H1 (cell line): ENCODE measurements around the gene TAF1L. TPM values are rescaled to one million over a fixed set of nuclear protein-coding genes. Genes with fewer than 3 reads are reported as not detected.

Experiments used
- CTCF ChIA-PET: fragments of 300-600 bp; sonication (Branson Sonifier 250); formaldehyde crosslinking; loops from one replicate; lab custom pipeline; 2021; ENCODE audit not compliant: partially characterized antibody; lab: Charles Lee
- POLR2A ChIA-PET: fragments of 300-600 bp; sonication (Branson Sonifier 250); formaldehyde crosslinking; loops from one replicate; lab custom pipeline; 2021; ENCODE audit warnings: inconsistent platforms; ENCODE audit not compliant: partially characterized antibody; lab: Charles Lee
- DNase-seq, 2 experiments: peaks; one replicate each; pipeline versions ENCODE4 v3.0.0 to v3.0.0-alpha.2; 2010 to 2022; ENCODE audit warnings: low spot score in 2 of 2, low read depth in 1 of 2, mixed read lengths in 1 of 2
- FAIRE-seq: peaks from 2 replicates; lab custom pipeline; 2011; peaks lifted over from hg19 to GRCh38; lab: Jason Lieb, UNC
- H2AFZ ChIP-seq: 2 replicates; pipeline ENCODE4 v1.8.1; 2012; ENCODE audit warnings: low read length, inconsistent platforms
- H2AK5ac ChIP-seq: 2 replicates; pipeline ENCODE4 v1.6.1; 2013; ENCODE audit warnings: low read depth, low read length
- H2BK120ac ChIP-seq: replicated peaks from 2 replicates; pipeline ENCODE3; 2013; ENCODE audit warnings: low read depth, low read length, inconsistent platforms
- H2BK12ac ChIP-seq: 2 replicates; pipeline ENCODE4 v1.6.1; 2013; ENCODE audit warnings: low read depth, low read length
- H2BK15ac ChIP-seq: 2 replicates; pipeline ENCODE4 v1.6.1; 2013; ENCODE audit warnings: low read length
- H2BK20ac ChIP-seq: 2 replicates; pipeline ENCODE4 v1.6.1; 2013; ENCODE audit warnings: low read length
- H2BK5ac ChIP-seq: 2 replicates; pipeline ENCODE4 v1.6.1; 2013; ENCODE audit warnings: low read depth, low read length
- H3K14ac ChIP-seq: 2 replicates; pipeline ENCODE4 v1.6.1; 2013; ENCODE audit warnings: inconsistent platforms; ENCODE audit not compliant: insufficient read length
- H3K18ac ChIP-seq: 2 replicates; pipeline ENCODE4 v1.6.1; 2013; ENCODE audit warnings: low read length; ENCODE audit errors: extremely low read depth
- H3K23ac ChIP-seq: 2 replicates; pipeline ENCODE4 v1.6.1; 2013; ENCODE audit warnings: inconsistent platforms; ENCODE audit not compliant: insufficient read length
- H3K23me2 ChIP-seq: 2 replicates; pipeline ENCODE4 v1.6.1; 2013; ENCODE audit warnings: low read depth, low read length
- H3K27ac ChIP-seq: 2 replicates; pipeline ENCODE4 v1.6.1; 2011; ENCODE audit warnings: low read depth, low read length, inconsistent platforms
- H3K27me3 ChIP-seq, 4 experiments: replicated peaks in 1 of 4; 1 replicate in 1 of 4; 2 replicates in 3 of 4; pipeline versions ENCODE4 v1.6.1 to v1.8.1; 2011 to 2013; ENCODE audit warnings: low read length in 3 of 4, mild to moderate bottlenecking in 3 of 4, inconsistent platforms in 2 of 4, mixed read lengths in 2 of 4, moderate library complexity in 1 of 4; ENCODE audit not compliant: control insufficient read depth in 3 of 4, insufficient read depth in 3 of 4; ENCODE audit errors: extremely low read depth in 1 of 4
- H3K36me3 ChIP-seq, 4 experiments: 2 replicates each; pipeline versions ENCODE4 v1.6.1 to v1.8.1; 2011 to 2013; ENCODE audit warnings: mild to moderate bottlenecking in 4 of 4, low read length in 3 of 4, moderate library complexity in 2 of 4, control low read depth in 1 of 4, inconsistent platforms in 1 of 4; ENCODE audit not compliant: insufficient read depth in 4 of 4, control insufficient read depth in 2 of 4
- H3K4ac ChIP-seq: replicated peaks from 2 replicates; pipeline ENCODE3; 2013; ENCODE audit warnings: low read length, low read depth, mixed read lengths, inconsistent platforms; ENCODE audit not compliant: insufficient read length
- H3K4me1 ChIP-seq, 4 experiments: replicated peaks in 1 of 4; 1 replicate in 1 of 4; 2 replicates in 3 of 4; pipeline versions ENCODE4 v1.6.1 to v1.8.1; 2011 to 2013; ENCODE audit warnings: low read length in 3 of 4, inconsistent platforms in 2 of 4, mixed read lengths in 1 of 4; ENCODE audit not compliant: insufficient read depth in 4 of 4, control insufficient read depth in 3 of 4
- H3K4me2 ChIP-seq, 2 experiments: 2 replicates each; pipeline versions ENCODE4 v1.6.1 to v1.8.1; 2011 to 2013; ENCODE audit warnings: low read depth in 2 of 2, low read length in 2 of 2, control low read depth in 1 of 2, inconsistent platforms in 1 of 2, mild to moderate bottlenecking in 1 of 2; ENCODE audit not compliant: insufficient read depth in 1 of 2
- H3K4me3 ChIP-seq, 4 experiments: fragments of 200-600, 300-600 bp in 1 of 4; sonication (generic), shearing (Covaris generic), sonication (Bioruptor Twin) in 1 of 4; 2 replicates each; pipeline versions ENCODE4 v1.5.1 to v1.8.1; 2011 to 2016; ENCODE audit warnings: low read length in 4 of 4, low read depth in 3 of 4, control low read depth in 2 of 4, inconsistent platforms in 2 of 4, mild to moderate bottlenecking in 2 of 4, mixed read lengths in 1 of 4, moderate library complexity in 1 of 4; ENCODE audit not compliant: insufficient read depth in 2 of 4; ENCODE audit errors: extremely low read depth in 1 of 4
- H3K56ac ChIP-seq: replicated peaks from 2 replicates; pipeline ENCODE3; 2013; ENCODE audit warnings: low read depth, mild to moderate bottlenecking, mixed read lengths, low read length, inconsistent platforms; ENCODE audit not compliant: insufficient read length
- H3K79me1 ChIP-seq: 2 replicates; pipeline ENCODE4 v1.6.1; 2013; ENCODE audit warnings: low read depth, low read length, control low read depth
- H3K79me2 ChIP-seq, 2 experiments: 2 replicates each; pipeline versions ENCODE4 v1.6.1 to v1.8.1; 2012 to 2013; ENCODE audit warnings: low read length in 2 of 2, mild to moderate bottlenecking in 2 of 2, inconsistent platforms in 1 of 2; ENCODE audit not compliant: insufficient read depth in 2 of 2, control insufficient read depth in 1 of 2
- H3K9ac ChIP-seq, 4 experiments: replicated peaks in 1 of 4; 1 replicate in 1 of 4; 2 replicates in 3 of 4; pipeline versions ENCODE4 v1.6.1 to v1.8.1; 2011 to 2013; ENCODE audit warnings: low read depth in 3 of 4, low read length in 3 of 4, control low read depth in 2 of 4, mild to moderate bottlenecking in 2 of 4, moderate library complexity in 2 of 4, inconsistent platforms in 1 of 4; ENCODE audit errors: extremely low read depth in 1 of 4
- H3K9me3 ChIP-seq, 2 experiments: 2 replicates each; pipeline versions ENCODE4 v1.6.1 to v1.8.1; 2012 to 2013; ENCODE audit warnings: mild to moderate bottlenecking in 2 of 2, moderate library complexity in 2 of 2, control low read depth in 1 of 2, inconsistent platforms in 1 of 2, low read depth in 1 of 2, low read length in 1 of 2, mixed read lengths in 1 of 2; ENCODE audit not compliant: insufficient read depth in 2 of 2
- H4K20me1 ChIP-seq, 2 experiments: replicated peaks in 1 of 2; 2 replicates each; pipeline versions ENCODE3 to v1.8.1; 2011 to 2013; ENCODE audit warnings: inconsistent platforms in 2 of 2, low read length in 2 of 2, mild to moderate bottlenecking in 1 of 2; ENCODE audit not compliant: insufficient read depth in 2 of 2, control insufficient read depth in 1 of 2
- H4K5ac ChIP-seq: 2 replicates; pipeline ENCODE4 v1.6.1; 2013; ENCODE audit warnings: low read length, low read depth, mixed read lengths, inconsistent platforms; ENCODE audit not compliant: insufficient read length
- H4K8ac ChIP-seq: 2 replicates; pipeline ENCODE4 v1.8.0; 2013; ENCODE audit warnings: mild to moderate bottlenecking, moderate library complexity, low read length, inconsistent platforms; ENCODE audit not compliant: insufficient read depth; ENCODE audit errors: extremely low read depth
- H4K91ac ChIP-seq: replicated peaks from 2 replicates; pipeline ENCODE3; 2013; ENCODE audit warnings: low read length, mixed read lengths, inconsistent platforms; ENCODE audit not compliant: insufficient read length
- GABPA ChIP-seq: IDR thresholded peaks from 2 replicates; pipeline ENCODE4 v1.6.1; 2011; ENCODE audit warnings: mild to moderate bottlenecking, low read length, moderate library complexity, borderline replicate concordance; ENCODE audit not compliant: insufficient read depth
- GTF2F1 ChIP-seq: IDR thresholded peaks from 2 replicates; pipeline ENCODE4 v1.6.1; 2012; ENCODE audit warnings: low read depth, low read length, improper control_type of control experiment, borderline replicate concordance
- KDM5A ChIP-seq: fragments of 200-600 bp; IDR thresholded peaks from 2 replicates; pipeline ENCODE4 v1.7.1; 2012; ENCODE audit warnings: mild to moderate bottlenecking, low read length, inconsistent platforms, mixed read lengths
- MAFK ChIP-seq: IDR thresholded peaks from 2 replicates; pipeline ENCODE4 v1.6.1; 2012; ENCODE audit warnings: low read depth, mild to moderate bottlenecking, improper control_type of control experiment, low read length
- RXRA ChIP-seq: IDR thresholded peaks from 2 replicates; pipeline ENCODE4 v1.6.1; 2011; ENCODE audit warnings: low read depth, mild to moderate bottlenecking, low read length, moderate library complexity; ENCODE audit not compliant: insufficient read depth
- TAF7 ChIP-seq: optimal IDR thresholded peaks from 2 replicates; pipeline ENCODE3; 2011; ENCODE audit warnings: low read depth, mild to moderate bottlenecking, inconsistent platforms, low read length, moderate library complexity, borderline replicate concordance
- TCF12 ChIP-seq: IDR thresholded peaks from 2 replicates; pipeline ENCODE4 v1.6.1; 2011; ENCODE audit warnings: low read depth, mild to moderate bottlenecking, low read length
- WGBS, 2 experiments: shearing (Covaris generic) in 1 of 2; methylation state at CpG; one replicate each; pipeline versions ENCODE4 v1.1.6 to v1.1.7; 2013 to 2015; ENCODE audit warnings: low lambda C conversion rate in 2 of 2, mixed read lengths in 2 of 2, inconsistent platforms in 1 of 2, low coverage in 1 of 2, missing lambda C conversion rate in 1 of 2; ENCODE audit not compliant: insufficient replicate concordance in 2 of 2, insufficient coverage in 1 of 2, insufficient read length in 1 of 2; ENCODE audit errors: extremely low coverage in 1 of 2, missing lambda C conversion rate in 1 of 2; 5-methylcytosine and 5-hydroxymethylcytosine counted together
- polyA plus RNA-seq, 7 experiments: library from polyadenylated mRNA; depleted of rRNA in 3 of 7; stranded (reverse) in 5 of 7; unstranded in 2 of 7; fragments of >200 nt in 5 of 7; fragments of 200-250 nt in 2 of 7; gene quantifications; 1 replicate in 5 of 7; 2 replicates in 1 of 7; 4 replicates in 1 of 7; pipeline versions ENCODE4 v1.2.1 to v1.2.3, GENCODE V29; 2011 to 2013; ENCODE audit warnings: missing spikeins in 2 of 7, mixed read lengths in 2 of 7
- total RNA-seq: library from RNA; stranded (reverse); fragmentation: NEBNext Ultra II Directional; extraction: Animal tissue kit (Norgen Biotek cat#: 25700); gene quantifications from 2 replicates; pipeline ENCODE4 v1.2.1, GENCODE V29; 2021

The TAF1L gene
- total and polyA plus RNA-seq, 2 of the 8 experiments (the other 6 are each of a cell fraction or from before 2014, with no cell fraction given), result not detected

DNA sequence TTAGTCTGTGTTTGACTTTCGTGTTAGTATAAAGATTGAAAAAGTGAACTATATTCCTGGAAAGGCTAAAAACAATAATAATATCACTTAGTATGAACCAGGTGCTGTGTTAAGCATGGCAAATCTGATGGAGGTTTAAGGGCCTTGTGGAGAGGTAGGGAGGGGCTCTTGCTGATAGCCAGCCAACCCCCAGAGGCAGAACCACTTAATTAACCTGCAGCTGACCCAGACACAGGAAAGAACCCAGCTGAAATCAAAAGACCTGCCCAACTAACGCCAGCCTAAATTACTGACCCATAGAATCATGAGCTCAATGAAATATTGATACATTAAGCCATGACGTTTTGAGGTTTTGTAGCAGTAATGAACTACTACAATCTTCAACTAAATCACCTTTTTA, 28.3 kb upstream of the TAF1L start:
- H2BK20ac ChIP-seq, result no peak overlapping the region
- ChIA-PET CTCF (interaction anchor here (2.8 kb wide), 1 partner anchor 84 kb away, joined by 8 read pairs; no protein-coding TSS in a partner anchor), POLR2A (no interaction called here)
- no peak for DNase-seq
- H3K9ac ChIP-seq, result no peak overlapping the region
- no peaks in the 10 kb centered on the region for H3K79me2 ChIP-seq
- no peak overlapping the region for H3K14ac ChIP-seq
- H3K27me3 ChIP-seq, result no peaks in the 10 kb centered on the region
- no peak overlapping the region for H4K91ac ChIP-seq
- no peak overlapping the region for H3K56ac ChIP-seq
- no peak overlapping the region for H2AFZ ChIP-seq
- no peak for TF ChIP-seq RXRA
- no peak for TF ChIP-seq KDM5A
- no peak for TF ChIP-seq GABPA
- no peak for TF ChIP-seq TCF12
- TF ChIP-seq GTF2F1, result no peak
- no peak for TF ChIP-seq MAFK
- no peak for TF ChIP-seq TAF7
- no peak for FAIRE-seq
- H2BK12ac ChIP-seq, result no peak overlapping the region
- no peak overlapping the region for H2BK120ac ChIP-seq
- H3K9me3 ChIP-seq, result 0 out of 4 replicates have a peak, but pooled peaks cover 2 to 16% of the 10 kb centered on the region in 2 experiments
- no peaks in the 10 kb centered on the region for H3K4me1 ChIP-seq
- no peak overlapping the region for H2BK15ac ChIP-seq
- H3K79me1 ChIP-seq, result no peaks in the 10 kb centered on the region
- no peaks in the 10 kb centered on the region for H4K20me1 ChIP-seq
- H2AK5ac ChIP-seq, result no peak overlapping the region
- no peak overlapping the region for H3K4ac ChIP-seq
- no peak overlapping the region for H3K23ac ChIP-seq
- 72% methylated on average over 3 of the region's 3 CpGs; no CpG with 5 or more reads in 1 of the 2 experiments for WGBS, 2 experiments
- no peak overlapping the region for H3K4me3 ChIP-seq
- H3K18ac ChIP-seq, result no peak overlapping the region
- no peak overlapping the region for H3K4me2 ChIP-seq
- no peaks in the 10 kb centered on the region; a peak in 1 of 8 replicates for H3K36me3 ChIP-seq
- H2BK5ac ChIP-seq, result no peak overlapping the region
- no peak overlapping the region for H3K27ac ChIP-seq
- no peak overlapping the region for H4K8ac ChIP-seq
- no peaks in the 10 kb centered on the region for H3K23me2 ChIP-seq
- H4K5ac ChIP-seq, result no peak overlapping the region
